Activated T-cell treated with anti-CD3 and anti-CD28 coated beads for 4 hours (primary cell): ENCODE results near the gene CLSTN2.

Source experiments
- DNase-seq: peaks from one replicate; pipeline ENCODE4 v3.0.0-alpha.2; 2020

CLSTN2 gene

GRCh38 chr3:140196970-140197369 lies 262.0 kb downstream of the CLSTN2 start:
- DNase-seq, result no peak

- no peak for DNase-seq
These were observed 263.3 kb downstream of the CLSTN2 start for GRCh38 chr3:140198242-140198641.

- DNase-seq, result no peak
These were observed 264.0 kb downstream of the CLSTN2 start for GRCh38 chr3:140199008-140199407.

- DNase-seq, result no peak
These were observed 264.8 kb downstream of the CLSTN2 start for GRCh38 chr3:140199743-140200142.

GRCh38 chr3:140203510-140203909 lies 268.5 kb downstream of the CLSTN2 start:
- DNase-seq, result no peak

- DNase-seq, result no peak
These were observed 269.4 kb downstream of the CLSTN2 start for GRCh38 chr3:140204271-140204984.

- DNase-seq, result no peak
These were observed 270.6 kb downstream of the CLSTN2 start for GRCh38 chr3:140205598-140205997.

GRCh38 chr3:140206196-140207040 lies 271.4 kb downstream of the CLSTN2 start:
- no peak for DNase-seq

- DNase-seq, result no peak
These were observed 272.6 kb downstream of the CLSTN2 start for GRCh38 chr3:140207541-140207940.

GRCh38 chr3:140216249-140216648 lies 281.3 kb downstream of the CLSTN2 start:
- no peak for DNase-seq

GRCh38 chr3:140219291-140219690 lies 284.3 kb downstream of the CLSTN2 start:
- no peak for DNase-seq

GRCh38 chr3:140219923-140220452 lies 285.0 kb downstream of the CLSTN2 start:
- DNase-seq, result no peak

- DNase-seq, result no peak
These were observed 288.2 kb downstream of the CLSTN2 start for GRCh38 chr3:140223197-140223596.

- DNase-seq, result no peak
These were observed 288.6 kb downstream of the CLSTN2 start for GRCh38 chr3:140223631-140224030.

- DNase-seq, result no peak
These were observed 289.3 kb downstream of the CLSTN2 start for GRCh38 chr3:140224307-140224706.

- no peak for DNase-seq
These were observed 291.0 kb downstream of the CLSTN2 start for GRCh38 chr3:140225996-140226395.

- DNase-seq, result no peak
These were observed 298.7 kb downstream of the CLSTN2 start for GRCh38 chr3:140233702-140234101.

GRCh38 chr3:140234256-140234655 lies 299.3 kb downstream of the CLSTN2 start:
- no peak for DNase-seq

- no peak for DNase-seq
These were observed 302.0 kb downstream of the CLSTN2 start for GRCh38 chr3:140236836-140237501.

GRCh38 chr3:140238646-140239314 lies 303.8 kb downstream of the CLSTN2 start:
- no peak for DNase-seq

GRCh38 chr3:140242818-140243276 lies 307.9 kb downstream of the CLSTN2 start:
- no peak for DNase-seq

GRCh38 chr3:140243575-140243974 lies 308.6 kb downstream of the CLSTN2 start:
- no peak for DNase-seq

- DNase-seq, result no peak
These were observed 309.9 kb downstream of the CLSTN2 start for GRCh38 chr3:140244893-140245292.
